ENCODE measurements around the gene U2AF2.
"Not testable (repeated sequence)": the region's sequence is repeated elsewhere in the genome, so short reads cannot be mapped to it uniquely, and the experiment has no call there.

Gene U2AF2

GRCh38 chr19:55717251-55717650 lies 62.4 kb downstream of the U2AF2 start:
- in situ Hi-C loops (cut with HindIII; ENCODE audit: low pct_ligation_motif_present, low pct_unique_long_range_greater_than_20kb, low sequenced_read_pairs) = no loop called here
- DNase-seq = no peak

GRCh38 chr19:55717879-55718711 lies 63.3 kb downstream of the U2AF2 start:
- DNase-seq; in situ Hi-C loops (cut with HindIII; ENCODE audit: low pct_ligation_motif_present, low pct_unique_long_range_greater_than_20kb, low sequenced_read_pairs): not testable (repeated sequence)

DNA sequence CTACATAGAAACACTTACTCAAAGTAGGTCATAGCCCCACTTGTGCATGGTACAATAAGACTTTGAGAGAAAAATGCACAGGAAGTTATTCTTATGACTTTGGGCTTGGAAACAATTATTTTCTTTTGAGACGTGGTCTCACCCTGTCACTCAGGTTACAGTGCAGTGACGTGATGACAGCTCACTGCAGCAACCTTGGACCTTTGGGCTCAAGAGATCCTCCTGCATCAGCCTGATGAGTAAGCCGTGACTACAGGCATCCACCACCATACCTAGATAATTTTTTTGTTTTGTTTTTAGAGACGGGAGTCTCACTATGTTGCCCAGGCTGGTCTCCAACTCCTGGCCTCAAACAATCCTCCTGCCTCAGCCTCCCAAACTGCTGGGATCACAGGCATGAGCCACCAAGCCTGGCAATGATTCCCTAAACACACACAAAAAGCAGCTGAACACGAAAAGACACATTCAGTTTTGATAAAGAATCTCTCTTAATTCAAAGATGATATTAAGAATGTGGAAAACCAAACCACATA lies 65.4 kb downstream of the U2AF2 start:
- DNase-seq = no peak
- in situ Hi-C loops (cut with HindIII; ENCODE audit: low pct_ligation_motif_present, low pct_unique_long_range_greater_than_20kb, low sequenced_read_pairs) = no loop called here

DNA sequence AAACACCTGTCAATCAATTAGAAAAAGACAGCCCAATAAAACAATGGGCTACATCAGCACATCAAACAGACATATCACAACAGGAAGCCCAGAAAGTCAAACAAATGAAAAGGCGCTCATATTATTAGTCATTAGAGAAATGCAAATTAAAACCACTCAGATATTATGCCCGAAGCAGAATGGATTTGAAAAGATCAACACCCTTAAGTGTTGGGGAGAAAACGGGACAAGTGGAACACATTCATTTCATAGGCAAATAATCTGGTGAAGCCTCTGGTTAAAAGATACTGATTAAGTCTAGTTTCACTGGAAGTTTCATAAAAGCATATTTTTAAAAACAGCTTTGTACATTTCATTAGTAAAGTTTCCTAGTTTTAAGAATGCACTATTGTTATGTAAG lies 66.0 kb downstream of the U2AF2 start:
- in situ Hi-C loops (cut with HindIII; ENCODE audit: low pct_ligation_motif_present, low pct_unique_long_range_greater_than_20kb, low sequenced_read_pairs) = no loop called here
- DNase-seq = no peak

GRCh38 chr19:55723491-55723890 lies 68.7 kb downstream of the U2AF2 start:
- no peak for DNase-seq
- in situ Hi-C loops (cut with HindIII; ENCODE audit: low pct_ligation_motif_present, low pct_unique_long_range_greater_than_20kb, low sequenced_read_pairs) = no loop called here

Measured in ACHN (cell line).